ENCODE measurements around the gene GUCA2A. TPM values are rescaled to one million over a fixed set of nuclear protein-coding genes. Genes with fewer than 3 reads are reported as not detected.

GUCA2A gene
- total and polyA plus RNA-seq, 2 of the 4 experiments (the other 2 are of a cell fraction), result not detected

DNA sequence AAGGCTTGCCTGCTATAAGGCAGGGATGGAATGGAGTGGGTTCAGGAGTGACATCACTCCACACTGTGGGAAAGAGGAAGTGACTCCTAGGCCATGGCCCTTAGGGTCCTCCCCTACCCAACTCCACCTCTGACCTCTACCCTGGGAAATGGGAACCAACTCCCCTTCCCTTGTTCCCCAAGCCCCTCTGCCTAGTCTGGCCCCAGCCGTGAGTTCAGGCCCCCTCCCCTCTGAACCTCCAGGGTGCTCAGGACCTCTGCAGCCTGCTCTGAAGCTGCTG lies 3.8 kb upstream of the GUCA2A start:
- POLR2A ChIA-PET (ENCODE audit: unreplicated experiment), result no interaction called here
- no peak overlapping the region for H2AFZ ChIP-seq (replicated peaks; ENCODE audit: low read length, poor library complexity)
- H3K79me1 ChIP-seq (ENCODE audit: low read depth in 1 of 2, low read length in 2 of 2), result no peaks in the 10 kb centered on the region
- H3K18ac ChIP-seq (ENCODE audit: low read depth, low read length), result no peak overlapping the region
- peaks cover 3% of the 10 kb centered on the region; the same call in 1 of the 2 replicates for H3K4me1 ChIP-seq (ENCODE audit: control insufficient read depth, insufficient read depth, low read length)
- no peak overlapping the region for H2BK15ac ChIP-seq (ENCODE audit: low read depth, low read length)
- no peak overlapping the region for H2AK9ac ChIP-seq (replicated peaks; ENCODE audit: low read depth, low read length, poor library complexity)
- H3K9me3 ChIP-seq (ENCODE audit: control insufficient read depth, insufficient read depth, low read length), result no peaks in the 10 kb centered on the region
- H3K4me2 ChIP-seq (ENCODE audit: low read depth, low read length), result no peak overlapping the region
- H3K9ac ChIP-seq (ENCODE audit: low read depth, low read length), result no peak overlapping the region
- H3K4ac ChIP-seq (ENCODE audit: low read depth, low read length), result no peak overlapping the region
- H2BK120ac ChIP-seq (ENCODE audit: low read depth, low read length), result no peak overlapping the region
- H3K14ac ChIP-seq (replicated peaks; ENCODE audit: low read depth, low read length), result no peak overlapping the region
- no TSS peak for BruUV-seq (replicated peaks)
- no peaks in the 10 kb centered on the region; the same call in 1 of the 2 replicates for H4K20me1 ChIP-seq (ENCODE audit: insufficient read depth, low read length)
- H3K23ac ChIP-seq (ENCODE audit: low read depth, low read length), result no peak overlapping the region
- no peak overlapping the region for H3K27ac ChIP-seq (ENCODE audit: insufficient read depth, low read length)
- intact Hi-C loops (cut with micrococcal nuclease) (no loop called here), in situ Hi-C loops (cut with MboI; ENCODE audit: low sequenced_read_pairs) (no loop called here), dilution Hi-C loops (cut with HindIII; ENCODE audit: low sequenced_read_pairs, unreplicated experiment) (no loop called here)
- no peak overlapping the region for H2BK5ac ChIP-seq (ENCODE audit: low read depth, low read length, poor library complexity, severe bottlenecking)
- H4K5ac ChIP-seq (ENCODE audit: low read depth, low read length), result no peak overlapping the region
- no peak for DNase-seq
- H4K91ac ChIP-seq (ENCODE audit: insufficient read depth, low read depth, low read length), result no peak overlapping the region
- no peaks in the 10 kb centered on the region; the same call in 1 of the 2 replicates for H3K27me3 ChIP-seq (ENCODE audit: control insufficient read depth, insufficient read depth, low read length)
- no peak overlapping the region for H2BK20ac ChIP-seq (ENCODE audit: low read depth, low read length)
- no peaks in the 10 kb centered on the region for H3K36me3 ChIP-seq (ENCODE audit: control insufficient read depth, insufficient read depth, low read length)
- H3K56ac ChIP-seq (ENCODE audit: extremely low read depth, insufficient read depth, low read length), result no peak overlapping the region
- H3K4me3 ChIP-seq (ENCODE audit: insufficient read depth, low read depth, low read length), result no peak overlapping the region
- H3K9me1 ChIP-seq (ENCODE audit: insufficient read depth, low read length), result peaks cover 3% of the 10 kb centered on the region; the same call in 1 of the 2 replicates
- no peak overlapping the region for H2AK5ac ChIP-seq (ENCODE audit: low read depth, low read length)
- TF ChIP-seq MAZ (IDR thresholded peaks at IDR 0.05; ENCODE audit: borderline replicate concordance, low read depth, low read length), result no peak
- TF ChIP-seq RCOR1 (IDR thresholded peaks at IDR 0.05; ENCODE audit: insufficient replicate concordance, low read length), result no peak
- no peak for TF ChIP-seq MXI1 (IDR thresholded peaks at IDR 0.05; ENCODE audit: borderline replicate concordance, low read depth, low read length)
- no peak for TF ChIP-seq SMC3 (IDR thresholded peaks at IDR 0.05; ENCODE audit: low read depth, low read length)
- no peak for TF ChIP-seq RFX5 (IDR thresholded peaks at IDR 0.05; ENCODE audit: low read depth, low read length)
- TF ChIP-seq, protein P1, sequence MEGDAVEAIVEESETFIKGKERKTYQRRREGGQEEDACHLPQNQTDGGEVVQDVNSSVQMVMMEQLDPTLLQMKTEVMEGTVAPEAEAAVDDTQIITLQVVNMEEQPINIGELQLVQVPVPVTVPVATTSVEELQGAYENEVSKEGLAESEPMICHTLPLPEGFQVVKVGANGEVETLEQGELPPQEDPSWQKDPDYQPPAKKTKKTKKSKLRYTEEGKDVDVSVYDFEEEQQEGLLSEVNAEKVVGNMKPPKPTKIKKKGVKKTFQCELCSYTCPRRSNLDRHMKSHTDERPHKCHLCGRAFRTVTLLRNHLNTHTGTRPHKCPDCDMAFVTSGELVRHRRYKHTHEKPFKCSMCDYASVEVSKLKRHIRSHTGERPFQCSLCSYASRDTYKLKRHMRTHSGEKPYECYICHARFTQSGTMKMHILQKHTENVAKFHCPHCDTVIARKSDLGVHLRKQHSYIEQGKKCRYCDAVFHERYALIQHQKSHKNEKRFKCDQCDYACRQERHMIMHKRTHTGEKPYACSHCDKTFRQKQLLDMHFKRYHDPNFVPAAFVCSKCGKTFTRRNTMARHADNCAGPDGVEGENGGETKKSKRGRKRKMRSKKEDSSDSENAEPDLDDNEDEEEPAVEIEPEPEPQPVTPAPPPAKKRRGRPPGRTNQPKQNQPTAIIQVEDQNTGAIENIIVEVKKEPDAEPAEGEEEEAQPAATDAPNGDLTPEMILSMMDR (conservative IDR thresholded peaks at IDR 0.05; ENCODE audit: low read depth, low read length), result no peak
- TF ChIP-seq, protein P2, sequence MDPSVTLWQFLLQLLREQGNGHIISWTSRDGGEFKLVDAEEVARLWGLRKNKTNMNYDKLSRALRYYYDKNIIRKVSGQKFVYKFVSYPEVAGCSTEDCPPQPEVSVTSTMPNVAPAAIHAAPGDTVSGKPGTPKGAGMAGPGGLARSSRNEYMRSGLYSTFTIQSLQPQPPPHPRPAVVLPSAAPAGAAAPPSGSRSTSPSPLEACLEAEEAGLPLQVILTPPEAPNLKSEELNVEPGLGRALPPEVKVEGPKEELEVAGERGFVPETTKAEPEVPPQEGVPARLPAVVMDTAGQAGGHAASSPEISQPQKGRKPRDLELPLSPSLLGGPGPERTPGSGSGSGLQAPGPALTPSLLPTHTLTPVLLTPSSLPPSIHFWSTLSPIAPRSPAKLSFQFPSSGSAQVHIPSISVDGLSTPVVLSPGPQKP (IDR thresholded peaks at IDR 0.05; ENCODE audit: borderline replicate concordance, low read depth, low read length), result no peak
- TF ChIP-seq MAFK (IDR thresholded peaks at IDR 0.05; ENCODE audit: low read depth, low read length), result no peak
- no peak for TF ChIP-seq FOS (IDR thresholded peaks at IDR 0.05; ENCODE audit: low read depth, low read length)
- no peak for TF ChIP-seq POLR2A (IDR thresholded peaks at IDR 0.05; ENCODE audit: low read depth, low read length)
- TF ChIP-seq, protein P3, sequence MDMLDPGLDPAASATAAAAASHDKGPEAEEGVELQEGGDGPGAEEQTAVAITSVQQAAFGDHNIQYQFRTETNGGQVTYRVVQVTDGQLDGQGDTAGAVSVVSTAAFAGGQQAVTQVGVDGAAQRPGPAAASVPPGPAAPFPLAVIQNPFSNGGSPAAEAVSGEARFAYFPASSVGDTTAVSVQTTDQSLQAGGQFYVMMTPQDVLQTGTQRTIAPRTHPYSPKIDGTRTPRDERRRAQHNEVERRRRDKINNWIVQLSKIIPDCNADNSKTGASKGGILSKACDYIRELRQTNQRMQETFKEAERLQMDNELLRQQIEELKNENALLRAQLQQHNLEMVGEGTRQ (IDR thresholded peaks at IDR 0.05; ENCODE audit: low read depth, low read length), result no peak
- TF ChIP-seq RAD21 (IDR thresholded peaks at IDR 0.05; ENCODE audit: low read length), result no peak
- no peak for TF ChIP-seq BHLHE40 (IDR thresholded peaks at IDR 0.05; ENCODE audit: low read depth, low read length)
- 57% methylated on average over 1 of the region's 1 CpG; no CpG with 5 or more reads in 1 of the 2 experiments for WGBS, 2 experiments (ENCODE audit: extremely low coverage in 2 of 2, insufficient read length in 1 of 2)
- ATAC-seq (ENCODE audit: low read depth), result no peak
- no peak overlapping the region for H4K8ac ChIP-seq (ENCODE audit: low read depth in 2 of 2, low read length in 2 of 2)
- CTCF ChIA-PET, result no interaction called here

All from IMR-90 (cell line).